Measurements from ENCODE around the gene PDE9A.

Gene PDE9A

DNA sequence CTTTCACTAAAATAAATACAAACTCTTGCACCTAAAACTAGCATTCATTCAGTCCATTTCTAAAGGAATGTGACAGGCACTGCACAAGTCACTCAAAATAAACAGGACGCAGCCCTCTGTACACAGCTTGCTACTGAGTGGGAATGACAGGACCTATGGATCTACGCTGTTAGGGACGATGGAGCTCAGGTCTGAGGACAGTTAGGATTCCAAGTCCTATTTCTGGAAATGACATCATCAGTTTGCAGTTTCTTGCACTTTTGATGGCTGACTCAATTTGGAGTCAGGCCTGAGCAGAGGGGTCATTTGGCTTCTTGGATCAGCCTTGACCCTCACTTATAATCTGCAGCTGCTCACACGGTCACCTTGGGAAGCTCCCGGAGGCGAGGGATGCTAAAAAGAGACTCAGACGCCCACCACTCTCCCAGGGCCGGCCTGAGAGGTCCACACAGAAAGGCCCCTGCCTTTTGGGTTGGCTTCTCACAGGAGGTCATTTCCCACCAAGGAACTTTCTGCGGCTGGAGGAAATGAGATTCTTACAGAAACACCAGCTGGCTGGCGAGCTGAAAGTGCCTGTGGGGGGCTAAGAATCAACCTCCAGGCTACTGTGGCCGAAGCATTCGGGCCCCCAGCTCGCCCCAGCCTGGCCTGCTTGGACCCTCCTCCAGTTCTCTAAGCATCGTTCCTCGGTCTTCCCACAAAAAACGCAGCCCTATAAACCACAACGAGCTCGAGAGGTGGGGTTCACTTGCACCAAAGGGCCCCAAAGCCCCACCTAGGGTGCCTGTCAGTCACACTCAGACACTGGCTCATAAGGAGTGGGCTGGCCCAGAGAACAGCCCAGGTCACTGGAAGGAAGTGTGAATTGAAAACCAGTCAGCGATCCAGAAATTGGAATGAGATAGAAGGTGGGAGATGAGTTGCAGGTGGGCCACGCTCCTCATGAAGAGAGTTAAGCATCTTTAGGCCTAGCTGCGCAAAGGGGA is 8.9 kb upstream of the PDE9A start:
- no peak for DNase-seq

GRCh38 chr21:42645211-42646075 is 8.0 kb upstream of the PDE9A start:
- DNase-seq = no peak

GRCh38 chr21:42646076-42646825 is 7.2 kb upstream of the PDE9A start:
- no peak for DNase-seq

- no peak for DNase-seq
Measured at GRCh38 chr21:42646836-42647235, 6.6 kb upstream of the PDE9A start.

GRCh38 chr21:42648606-42649005 is 4.8 kb upstream of the PDE9A start:
- DNase-seq = no peak

GRCh38 chr21:42649122-42650032 is 4.0 kb upstream of the PDE9A start:
- no peak for DNase-seq

DNA sequence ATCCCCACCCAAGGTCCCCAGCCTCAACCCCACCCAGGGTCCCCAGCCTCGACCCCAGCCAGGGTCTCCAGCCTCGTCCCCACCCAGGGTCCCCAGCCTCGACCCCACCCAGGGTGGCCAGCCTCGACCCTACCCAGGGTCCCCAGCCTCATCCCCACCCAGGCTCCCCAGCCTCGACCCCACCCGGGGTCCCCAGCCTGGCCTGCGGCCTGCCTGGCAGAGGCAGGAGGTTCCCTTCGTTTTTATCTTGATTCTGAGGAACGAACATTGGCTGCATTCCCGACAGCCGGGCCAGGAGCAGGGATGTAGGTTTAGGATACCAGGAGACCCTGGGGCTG is 3.4 kb upstream of the PDE9A start:
- DNase-seq = no peak

DNA sequence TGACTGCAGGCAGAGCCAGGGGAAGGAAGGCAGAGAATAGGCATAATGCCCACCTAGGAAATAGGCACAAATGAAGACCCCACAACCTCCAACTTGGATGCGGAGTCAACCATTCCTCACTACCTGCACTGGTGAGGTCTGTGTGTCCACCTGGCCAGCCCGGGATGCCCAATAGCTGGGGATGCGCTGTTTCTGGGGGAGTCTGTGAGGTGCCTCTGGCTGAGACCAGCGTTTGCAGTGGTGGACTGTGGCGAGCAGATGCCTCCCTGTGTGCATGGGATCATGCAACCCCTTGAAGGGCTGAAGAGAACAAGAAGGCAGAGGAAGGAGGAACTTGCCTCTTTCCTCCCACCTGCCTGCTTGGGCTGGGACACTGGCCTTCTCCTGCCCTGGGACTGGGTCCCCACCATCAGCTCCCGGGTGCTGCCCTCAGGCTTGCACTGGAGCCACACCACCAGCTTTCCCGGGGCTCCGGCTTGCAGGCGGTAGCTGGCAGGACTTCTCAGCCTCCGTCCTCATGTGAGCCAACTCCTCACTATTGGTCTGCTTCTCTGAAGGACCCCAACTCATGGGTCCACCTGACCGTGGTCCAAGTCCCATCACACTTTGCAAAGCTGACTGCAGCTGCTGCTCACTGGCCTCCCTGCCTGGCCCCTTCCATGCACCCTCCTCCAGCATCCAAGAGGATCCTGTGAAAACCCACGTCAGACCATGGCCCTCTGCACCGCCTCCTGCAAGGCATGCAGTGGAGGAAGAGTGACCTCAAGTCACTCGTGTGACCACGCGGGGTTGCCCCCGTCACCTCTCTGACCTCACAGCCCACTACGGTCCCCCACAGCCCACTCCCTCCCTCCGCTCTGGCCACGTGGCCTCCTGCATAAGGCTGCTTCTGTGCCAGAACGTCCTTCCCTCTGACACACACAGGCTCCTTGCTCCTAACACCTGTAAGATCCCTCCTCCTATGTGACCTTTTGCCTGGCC is 2.7 kb upstream of the PDE9A start:
- DNase-seq = no peak

- no peak for DNase-seq
Measured at GRCh38 chr21:42651515-42652401, 1.7 kb upstream of the PDE9A start.

- DNase-seq = peak; percentile 41
Measured at GRCh38 chr21:42652527-42653230, 742 bp upstream of the PDE9A start.

- no peak for DNase-seq
Measured at GRCh38 chr21:42654179-42654912, 925 bp downstream of the PDE9A start.

GRCh38 chr21:42654913-42655795 is 1.7 kb downstream of the PDE9A start:
- DNase-seq = no peak

- DNase-seq = no peak
Measured at GRCh38 chr21:42655796-42656770, 2.7 kb downstream of the PDE9A start.

DNA sequence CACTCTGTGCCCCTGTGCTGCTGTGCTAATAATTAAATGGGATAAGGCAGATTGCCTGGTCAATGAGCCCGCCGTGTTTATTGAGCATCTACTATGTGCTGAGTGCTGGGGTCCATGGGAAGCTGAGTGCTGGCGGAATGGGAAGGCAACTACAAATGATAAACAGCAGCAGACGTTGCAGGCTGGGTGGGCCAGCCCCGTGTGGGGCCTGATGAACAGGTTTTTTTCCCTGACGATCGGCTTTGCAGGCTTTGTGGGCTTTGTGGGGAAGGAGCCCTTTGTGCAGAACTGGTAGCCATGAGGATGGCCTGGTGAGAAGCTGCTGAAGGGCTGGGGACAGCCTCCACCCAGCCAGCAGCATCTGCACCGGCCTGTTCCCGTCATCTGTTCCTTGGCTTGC is 3.5 kb downstream of the PDE9A start:
- DNase-seq = no peak

DNA sequence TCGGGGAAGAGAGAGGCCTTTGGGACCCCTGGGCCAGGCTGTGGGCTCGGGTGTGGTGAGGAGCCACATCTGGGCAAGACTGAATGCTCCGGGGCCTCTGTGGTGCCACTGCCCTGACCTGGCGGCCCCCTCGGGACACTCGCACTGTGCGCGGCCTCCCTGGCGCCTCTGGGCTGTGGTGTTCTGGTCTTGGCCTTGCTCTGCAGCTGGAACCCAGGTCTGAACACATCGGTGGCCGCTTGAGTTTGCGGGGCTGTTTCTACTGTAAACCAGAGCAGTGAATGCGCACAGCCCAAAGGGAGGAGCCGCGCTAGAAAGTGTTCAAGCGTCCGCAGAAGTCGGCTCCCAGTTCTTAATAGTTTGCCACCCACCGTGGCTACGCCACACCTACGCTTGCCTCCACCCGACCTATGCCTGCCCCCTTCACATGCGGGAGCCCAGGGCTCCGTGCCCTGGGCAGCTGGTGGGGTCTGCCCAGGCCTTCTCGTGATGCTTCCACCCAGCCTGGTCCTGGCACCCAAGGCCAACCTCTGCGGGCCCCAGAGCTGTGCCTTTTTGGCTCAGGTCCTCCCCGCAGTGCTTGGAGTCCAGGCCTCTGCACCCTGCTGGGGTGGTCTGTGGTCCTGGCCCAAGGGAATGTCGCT is 4.4 kb downstream of the PDE9A start:
- DNase-seq = no peak

Measured in midbrain (tissue), 1 donor.